GM18858 (cell line): Measurements from ENCODE around the gene KASH5.

ENCODE experiments used
- ATAC-seq: cut with Tn5 transposase; IDR thresholded peaks from one replicate; pipeline ENCODE4 v1.9.1; 2021; ENCODE audit not compliant: unreplicated experiment

The KASH5 gene

DNA sequence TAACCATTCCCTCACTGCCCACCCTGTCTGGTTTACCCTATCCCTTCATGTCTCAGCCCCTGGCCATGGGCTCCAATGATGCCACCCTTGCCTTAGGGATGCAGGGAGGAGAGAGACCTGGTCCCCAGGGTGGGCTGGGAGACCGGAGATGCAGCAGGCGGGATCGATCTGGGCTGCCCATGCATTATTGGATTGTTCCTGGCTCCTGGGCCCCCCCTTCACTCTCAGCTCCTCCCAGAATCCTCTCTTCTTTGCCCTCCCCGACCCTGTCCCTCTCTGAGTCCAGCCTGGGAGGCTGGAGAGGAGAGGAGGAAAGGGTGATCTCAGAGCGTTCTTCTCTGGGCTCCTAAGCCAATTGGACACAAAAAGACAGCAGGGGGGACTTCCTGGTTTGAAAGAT is 5.8 kb downstream of the KASH5 start:
- ATAC-seq: no peak

DNA sequence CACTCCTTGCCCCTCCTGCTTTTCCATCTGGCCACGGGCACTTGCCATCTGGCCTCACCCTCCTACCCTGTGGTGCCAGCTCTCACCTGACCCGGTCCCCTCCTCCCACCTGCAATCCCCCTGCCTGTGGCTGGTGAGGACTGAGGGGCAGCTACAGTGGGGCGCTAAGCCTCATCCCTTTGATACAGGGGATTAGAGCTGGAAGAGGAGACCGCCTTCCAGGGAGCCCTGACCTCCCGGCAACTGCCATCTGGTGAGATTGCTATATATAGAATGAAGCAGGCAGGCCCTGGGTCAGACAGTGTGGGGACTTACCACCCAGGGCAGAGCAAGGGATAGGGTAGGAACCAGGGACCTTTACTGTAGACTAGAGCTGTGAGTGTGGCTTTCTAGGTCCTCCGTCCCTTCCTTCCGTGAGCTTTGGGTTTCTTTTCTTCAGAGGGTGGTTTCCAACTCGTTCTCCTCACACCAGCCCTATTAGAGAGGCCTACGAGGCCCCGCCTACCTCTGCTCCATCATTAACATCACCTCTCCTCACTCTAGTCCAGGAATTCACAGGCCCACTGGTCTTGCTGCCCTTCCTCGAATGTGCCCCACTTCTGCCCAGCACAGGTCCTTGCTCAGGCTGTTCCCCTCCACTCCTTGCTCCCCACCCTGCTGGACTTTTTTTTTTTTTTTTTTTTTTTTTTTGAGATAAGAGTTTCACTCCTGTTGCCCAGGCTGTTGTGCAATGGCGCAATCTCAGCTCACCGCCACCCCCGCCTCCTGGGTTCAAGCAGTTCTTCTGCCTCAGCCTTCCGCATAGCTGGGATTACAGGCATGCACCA is 7.7 kb downstream of the KASH5 start:
- no peak for ATAC-seq

DNA sequence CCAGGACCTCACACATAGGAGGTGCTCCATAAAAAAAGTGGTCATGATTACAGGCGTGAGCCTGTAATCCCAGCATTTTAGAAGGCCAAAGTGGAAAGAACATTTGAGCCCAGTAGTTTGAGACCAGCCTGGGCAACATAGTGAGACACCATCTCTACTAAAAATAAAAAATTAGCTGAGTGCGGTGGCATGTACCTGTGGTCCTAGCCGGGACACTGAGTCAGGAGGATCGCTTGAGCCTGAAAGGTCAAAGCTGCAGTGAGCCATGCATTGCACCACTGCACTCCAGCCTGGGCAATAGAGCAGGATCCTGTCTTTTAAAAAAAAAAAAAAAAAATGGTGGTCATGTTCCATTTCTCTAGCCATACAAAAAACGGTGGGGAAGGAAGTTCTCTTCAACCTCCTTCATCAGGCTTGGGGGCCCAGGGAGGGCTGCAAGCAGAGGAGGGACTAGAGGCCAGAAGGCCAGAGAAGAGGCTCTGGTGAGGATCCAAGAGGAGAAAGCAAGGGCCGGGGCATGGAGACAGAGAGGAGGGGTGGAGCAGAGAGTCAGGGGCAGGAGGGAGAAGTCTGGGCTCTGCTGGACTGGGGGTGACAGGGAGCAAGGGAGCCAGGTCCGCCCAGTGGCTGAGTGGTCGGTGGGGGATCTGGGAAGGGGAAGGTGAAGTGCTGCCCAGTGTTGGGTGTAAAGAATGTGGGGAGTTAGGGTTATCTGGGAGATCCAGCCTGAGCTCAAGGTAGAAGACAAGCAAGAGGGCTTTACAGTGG is 8.9 kb downstream of the KASH5 start:
- no peak for ATAC-seq

GRCh38 chr19:49398001-49398615 is 10.1 kb downstream of the KASH5 start:
- ATAC-seq: no peak

- ATAC-seq: no peak
Observed at GRCh38 chr19:49398931-49399330, 10.9 kb downstream of the KASH5 start.

DNA sequence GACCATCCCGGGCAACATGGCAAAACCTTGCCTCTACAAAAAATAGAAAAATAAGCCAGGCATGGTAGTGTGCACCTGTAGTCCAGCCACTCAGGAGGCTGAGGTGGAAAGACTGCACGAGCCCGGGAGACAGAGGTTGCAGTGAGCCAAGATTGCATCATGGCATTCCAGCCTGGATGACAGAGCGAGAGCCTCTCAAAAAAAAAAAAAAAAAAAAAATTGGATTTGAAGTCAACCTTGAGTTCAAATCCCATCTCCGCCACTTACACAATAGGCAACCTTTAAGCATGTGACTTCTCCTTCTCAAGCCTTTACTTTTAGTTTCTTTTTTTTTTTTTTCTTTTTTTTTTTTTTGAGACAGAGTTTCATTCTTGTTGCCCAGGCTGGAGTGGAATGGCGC is 12.0 kb downstream of the KASH5 start:
- no peak for ATAC-seq

GRCh38 chr19:49403404-49404187 is 15.5 kb downstream of the KASH5 start:
- no peak for ATAC-seq

DNA sequence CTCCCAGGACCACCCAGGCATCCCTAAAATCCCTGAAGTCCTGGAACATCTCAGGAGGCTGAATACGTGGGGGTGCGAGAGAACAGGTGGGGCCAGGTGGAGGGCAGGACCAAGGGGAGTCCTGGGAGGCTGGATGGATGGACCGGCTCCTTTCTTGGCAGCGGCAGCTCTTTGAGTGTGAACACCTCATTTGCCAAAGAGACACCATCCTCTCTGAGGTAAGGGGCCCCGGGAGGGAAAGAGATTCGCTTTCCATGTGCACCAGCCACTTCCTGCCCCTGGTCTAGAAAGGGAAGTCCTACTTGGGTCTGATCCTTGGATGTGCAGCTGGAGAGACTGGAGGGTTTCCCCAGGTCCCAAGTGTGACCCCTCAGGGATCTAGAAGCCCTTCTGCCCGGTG is 19.0 kb downstream of the KASH5 start:
- no peak for ATAC-seq

DNA sequence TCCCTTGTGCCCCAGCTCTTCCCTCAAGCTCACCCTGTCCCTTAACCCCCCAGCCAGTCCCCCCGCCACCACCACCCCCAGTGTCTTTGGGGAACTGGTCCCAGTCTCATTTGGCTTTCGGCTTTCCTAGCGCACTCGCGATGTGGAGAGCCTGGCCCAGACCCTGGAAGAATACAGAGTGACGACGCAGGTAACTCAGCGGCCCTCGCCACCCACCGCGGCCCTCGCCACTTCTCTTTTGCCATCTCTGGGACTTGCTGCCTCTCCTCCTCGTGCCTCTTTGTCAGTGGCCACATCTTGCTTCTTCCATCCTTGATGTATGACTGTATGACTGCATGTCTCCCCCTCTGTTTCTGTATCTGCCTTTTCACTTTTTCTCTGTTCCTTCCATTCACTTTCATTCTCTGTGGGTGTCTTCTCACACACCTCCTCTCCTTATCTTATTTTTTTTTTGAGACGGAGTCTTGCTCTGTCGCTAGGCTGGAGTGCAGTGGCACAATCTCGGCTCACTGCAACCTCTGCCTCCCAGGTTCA is 19.5 kb downstream of the KASH5 start:
- ATAC-seq: no peak

GRCh38 chr19:49408816-49409440 is 20.9 kb downstream of the KASH5 start:
- ATAC-seq: no peak

- no peak for ATAC-seq
Observed at GRCh38 chr19:49409441-49410029, 21.5 kb downstream of the KASH5 start.

DNA sequence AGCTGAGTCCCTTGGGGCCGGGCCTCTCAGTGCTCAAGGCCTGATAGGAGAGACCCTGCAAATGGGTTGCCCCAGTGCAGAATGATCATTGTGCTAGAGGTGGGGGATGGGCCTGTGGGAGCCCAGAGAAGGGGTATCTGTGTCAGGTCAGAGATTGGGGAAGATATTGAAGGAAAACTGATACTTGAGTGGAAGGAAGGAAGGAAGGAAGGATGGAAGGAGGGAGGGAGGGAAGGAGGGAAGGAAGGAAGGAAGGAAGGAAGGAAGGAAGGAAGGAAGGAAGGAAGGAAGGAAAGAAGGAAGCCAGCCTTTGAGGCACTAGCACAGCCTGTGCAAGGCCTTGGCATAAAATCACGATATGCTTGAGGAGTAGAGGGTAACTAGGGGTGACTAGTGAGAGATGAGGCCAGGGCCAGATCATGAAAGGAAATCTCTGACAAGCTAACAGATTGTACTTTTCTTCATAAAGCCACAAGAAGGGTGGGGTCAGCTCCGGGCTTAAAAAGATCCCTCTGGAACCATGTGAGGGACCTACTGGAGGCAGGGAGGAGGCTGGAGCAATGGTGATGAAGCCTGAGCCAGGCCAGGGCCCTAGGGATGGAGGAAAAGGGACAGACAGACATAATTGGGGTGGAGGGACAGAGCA is 23.8 kb downstream of the KASH5 start:
- ATAC-seq: no peak

DNA sequence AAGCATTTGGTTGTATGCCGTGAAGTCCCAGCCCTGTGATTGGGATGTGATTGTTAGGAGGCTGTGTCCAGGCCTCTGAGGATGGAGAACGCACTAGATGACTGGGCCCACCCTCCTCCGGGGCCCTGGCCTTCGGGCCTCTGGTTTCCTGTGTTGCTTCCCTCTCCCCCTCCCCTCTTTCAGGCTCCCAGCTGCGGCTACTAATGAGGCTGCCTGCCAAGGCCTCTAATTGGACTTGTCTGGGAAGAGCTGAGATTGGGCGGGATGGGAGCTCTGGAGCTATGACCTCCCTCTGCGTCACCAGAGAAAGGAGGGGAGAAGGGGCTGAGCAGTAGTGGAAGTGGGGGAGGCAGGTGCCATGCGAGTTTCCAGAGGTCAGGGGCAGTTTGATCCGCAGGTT is 25.3 kb downstream of the KASH5 start:
- no peak for ATAC-seq

GRCh38 chr19:49414256-49414655 is 26.2 kb downstream of the KASH5 start:
- ATAC-seq: no peak

DNA sequence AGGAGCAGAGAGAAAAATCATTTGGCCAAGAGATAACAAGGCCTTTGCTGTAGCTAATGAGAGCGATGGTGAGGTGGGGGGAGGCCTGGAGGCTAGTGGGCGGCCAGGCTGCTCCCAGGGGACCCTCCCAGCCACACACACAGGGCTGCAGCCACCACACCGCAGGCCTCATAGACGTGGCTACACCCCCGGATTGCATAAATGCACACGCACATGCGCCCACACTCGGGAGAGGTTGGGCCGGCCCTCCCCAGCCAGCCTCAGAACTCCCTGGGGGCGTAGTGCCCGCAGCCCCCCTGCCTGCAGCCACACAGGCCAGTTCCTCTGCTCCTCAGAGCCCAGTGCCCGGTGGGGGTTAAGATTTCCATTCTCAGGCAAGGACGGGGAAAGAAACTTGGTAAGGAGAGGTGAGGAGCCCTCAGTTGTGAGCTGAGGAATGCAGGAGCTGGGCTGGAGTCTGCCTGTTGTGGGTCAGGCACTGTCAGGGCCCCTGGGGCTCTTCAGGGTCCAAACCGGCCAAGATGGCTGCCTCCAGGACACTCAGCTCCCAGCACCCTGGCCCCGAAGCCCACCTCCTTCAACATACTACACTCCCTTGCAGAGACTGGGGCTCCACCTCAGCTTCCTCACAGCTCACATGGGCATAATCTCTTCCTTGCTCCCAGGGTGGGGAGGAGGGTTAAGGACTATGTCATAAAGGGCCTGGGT is 27.2 kb downstream of the KASH5 start:
- ATAC-seq: no peak

DNA sequence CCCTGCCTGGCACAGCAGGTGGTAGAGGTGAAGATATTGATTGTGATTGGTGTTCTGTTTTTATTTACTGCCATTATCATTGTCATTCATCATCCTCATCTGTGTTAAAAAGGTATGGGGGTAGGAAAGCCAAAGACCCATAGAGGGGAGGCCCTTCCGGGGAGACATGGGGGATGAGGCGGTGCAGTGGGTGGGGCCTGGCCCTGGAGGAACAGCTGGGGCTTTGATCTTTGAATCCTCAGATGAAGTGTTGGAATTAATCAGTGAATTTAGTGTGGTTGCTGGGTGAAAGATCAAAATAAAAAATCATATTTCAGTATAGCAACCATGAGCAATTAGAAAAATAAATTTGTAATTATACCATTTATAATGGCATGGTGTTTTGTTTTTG is 27.8 kb downstream of the KASH5 start:
- ATAC-seq: no peak

- no peak for ATAC-seq
Observed at GRCh38 chr19:49417088-49417487, 29.0 kb downstream of the KASH5 start.

GRCh38 chr19:49418511-49418910 is 30.5 kb downstream of the KASH5 start:
- ATAC-seq: no peak

DNA sequence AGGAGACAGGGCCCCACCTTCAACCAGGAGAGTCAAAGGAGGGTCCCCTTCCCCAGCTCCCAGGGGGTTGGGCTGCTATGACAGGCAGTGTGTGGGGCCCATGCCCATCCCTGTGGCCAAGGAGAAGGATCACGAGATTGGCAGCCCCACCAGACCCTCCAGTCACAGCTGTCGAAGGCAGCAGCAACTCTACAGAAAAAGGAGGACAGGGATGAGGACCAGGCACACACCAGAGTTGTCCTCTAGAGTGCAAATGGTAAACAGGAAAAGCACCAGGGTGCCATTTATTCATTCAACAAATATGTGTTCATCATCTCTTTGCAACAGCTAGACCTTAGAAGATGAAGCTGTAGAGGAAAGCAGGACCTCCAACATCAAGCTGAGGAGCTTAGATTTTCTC is 31.1 kb downstream of the KASH5 start:
- ATAC-seq: no peak
